Measurements from ENCODE around the gene OR52A1. TPM values are rescaled to one million over a fixed set of nuclear protein-coding genes. Genes with fewer than 3 reads are reported as not detected.

The OR52A1 gene
- total and polyA plus RNA-seq, 2 of the 8 experiments (the other 6 are each of a cell fraction or from before 2014, with no cell fraction given): 5.9 to 12.2 TPM

DNA sequence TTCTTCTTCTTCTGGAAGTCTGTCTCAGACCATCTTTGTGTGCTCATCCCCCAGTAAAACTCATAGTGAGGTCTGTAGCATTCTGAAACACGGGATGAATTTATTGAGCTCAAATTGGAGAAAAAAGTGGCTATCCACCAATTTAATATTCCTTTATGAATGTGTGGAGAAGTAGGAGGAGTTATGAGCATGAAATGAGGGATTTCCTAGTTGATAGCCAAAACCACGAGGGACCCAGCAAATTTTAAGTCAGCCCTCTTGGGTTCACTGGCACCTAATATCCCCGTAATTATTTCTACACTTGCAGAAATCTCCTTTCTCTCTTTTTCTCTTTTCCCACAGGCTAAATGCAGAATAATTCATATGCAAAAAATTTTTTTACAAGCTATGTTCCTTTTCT lies at the start of gene OR52A1 (continued):
- TF ChIP-seq, protein P1, sequence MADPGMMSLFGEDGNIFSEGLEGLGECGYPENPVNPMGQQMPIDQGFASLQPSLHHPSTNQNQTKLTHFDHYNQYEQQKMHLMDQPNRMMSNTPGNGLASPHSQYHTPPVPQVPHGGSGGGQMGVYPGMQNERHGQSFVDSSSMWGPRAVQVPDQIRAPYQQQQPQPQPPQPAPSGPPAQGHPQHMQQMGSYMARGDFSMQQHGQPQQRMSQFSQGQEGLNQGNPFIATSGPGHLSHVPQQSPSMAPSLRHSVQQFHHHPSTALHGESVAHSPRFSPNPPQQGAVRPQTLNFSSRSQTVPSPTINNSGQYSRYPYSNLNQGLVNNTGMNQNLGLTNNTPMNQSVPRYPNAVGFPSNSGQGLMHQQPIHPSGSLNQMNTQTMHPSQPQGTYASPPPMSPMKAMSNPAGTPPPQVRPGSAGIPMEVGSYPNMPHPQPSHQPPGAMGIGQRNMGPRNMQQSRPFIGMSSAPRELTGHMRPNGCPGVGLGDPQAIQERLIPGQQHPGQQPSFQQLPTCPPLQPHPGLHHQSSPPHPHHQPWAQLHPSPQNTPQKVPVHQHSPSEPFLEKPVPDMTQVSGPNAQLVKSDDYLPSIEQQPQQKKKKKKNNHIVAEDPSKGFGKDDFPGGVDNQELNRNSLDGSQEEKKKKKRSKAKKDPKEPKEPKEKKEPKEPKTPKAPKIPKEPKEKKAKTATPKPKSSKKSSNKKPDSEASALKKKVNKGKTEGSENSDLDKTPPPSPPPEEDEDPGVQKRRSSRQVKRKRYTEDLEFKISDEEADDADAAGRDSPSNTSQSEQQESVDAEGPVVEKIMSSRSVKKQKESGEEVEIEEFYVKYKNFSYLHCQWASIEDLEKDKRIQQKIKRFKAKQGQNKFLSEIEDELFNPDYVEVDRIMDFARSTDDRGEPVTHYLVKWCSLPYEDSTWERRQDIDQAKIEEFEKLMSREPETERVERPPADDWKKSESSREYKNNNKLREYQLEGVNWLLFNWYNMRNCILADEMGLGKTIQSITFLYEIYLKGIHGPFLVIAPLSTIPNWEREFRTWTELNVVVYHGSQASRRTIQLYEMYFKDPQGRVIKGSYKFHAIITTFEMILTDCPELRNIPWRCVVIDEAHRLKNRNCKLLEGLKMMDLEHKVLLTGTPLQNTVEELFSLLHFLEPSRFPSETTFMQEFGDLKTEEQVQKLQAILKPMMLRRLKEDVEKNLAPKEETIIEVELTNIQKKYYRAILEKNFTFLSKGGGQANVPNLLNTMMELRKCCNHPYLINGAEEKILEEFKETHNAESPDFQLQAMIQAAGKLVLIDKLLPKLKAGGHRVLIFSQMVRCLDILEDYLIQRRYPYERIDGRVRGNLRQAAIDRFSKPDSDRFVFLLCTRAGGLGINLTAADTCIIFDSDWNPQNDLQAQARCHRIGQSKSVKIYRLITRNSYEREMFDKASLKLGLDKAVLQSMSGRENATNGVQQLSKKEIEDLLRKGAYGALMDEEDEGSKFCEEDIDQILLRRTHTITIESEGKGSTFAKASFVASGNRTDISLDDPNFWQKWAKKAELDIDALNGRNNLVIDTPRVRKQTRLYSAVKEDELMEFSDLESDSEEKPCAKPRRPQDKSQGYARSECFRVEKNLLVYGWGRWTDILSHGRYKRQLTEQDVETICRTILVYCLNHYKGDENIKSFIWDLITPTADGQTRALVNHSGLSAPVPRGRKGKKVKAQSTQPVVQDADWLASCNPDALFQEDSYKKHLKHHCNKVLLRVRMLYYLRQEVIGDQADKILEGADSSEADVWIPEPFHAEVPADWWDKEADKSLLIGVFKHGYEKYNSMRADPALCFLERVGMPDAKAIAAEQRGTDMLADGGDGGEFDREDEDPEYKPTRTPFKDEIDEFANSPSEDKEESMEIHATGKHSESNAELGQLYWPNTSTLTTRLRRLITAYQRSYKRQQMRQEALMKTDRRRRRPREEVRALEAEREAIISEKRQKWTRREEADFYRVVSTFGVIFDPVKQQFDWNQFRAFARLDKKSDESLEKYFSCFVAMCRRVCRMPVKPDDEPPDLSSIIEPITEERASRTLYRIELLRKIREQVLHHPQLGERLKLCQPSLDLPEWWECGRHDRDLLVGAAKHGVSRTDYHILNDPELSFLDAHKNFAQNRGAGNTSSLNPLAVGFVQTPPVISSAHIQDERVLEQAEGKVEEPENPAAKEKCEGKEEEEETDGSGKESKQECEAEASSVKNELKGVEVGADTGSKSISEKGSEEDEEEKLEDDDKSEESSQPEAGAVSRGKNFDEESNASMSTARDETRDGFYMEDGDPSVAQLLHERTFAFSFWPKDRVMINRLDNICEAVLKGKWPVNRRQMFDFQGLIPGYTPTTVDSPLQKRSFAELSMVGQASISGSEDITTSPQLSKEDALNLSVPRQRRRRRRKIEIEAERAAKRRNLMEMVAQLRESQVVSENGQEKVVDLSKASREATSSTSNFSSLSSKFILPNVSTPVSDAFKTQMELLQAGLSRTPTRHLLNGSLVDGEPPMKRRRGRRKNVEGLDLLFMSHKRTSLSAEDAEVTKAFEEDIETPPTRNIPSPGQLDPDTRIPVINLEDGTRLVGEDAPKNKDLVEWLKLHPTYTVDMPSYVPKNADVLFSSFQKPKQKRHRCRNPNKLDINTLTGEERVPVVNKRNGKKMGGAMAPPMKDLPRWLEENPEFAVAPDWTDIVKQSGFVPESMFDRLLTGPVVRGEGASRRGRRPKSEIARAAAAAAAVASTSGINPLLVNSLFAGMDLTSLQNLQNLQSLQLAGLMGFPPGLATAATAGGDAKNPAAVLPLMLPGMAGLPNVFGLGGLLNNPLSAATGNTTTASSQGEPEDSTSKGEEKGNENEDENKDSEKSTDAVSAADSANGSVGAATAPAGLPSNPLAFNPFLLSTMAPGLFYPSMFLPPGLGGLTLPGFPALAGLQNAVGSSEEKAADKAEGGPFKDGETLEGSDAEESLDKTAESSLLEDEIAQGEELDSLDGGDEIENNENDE (IDR thresholded peaks at IDR 0.05; ENCODE audit: insufficient replicate concordance, low read length): no peak
- TF ChIP-seq NANOG (IDR thresholded peaks at IDR 0.05; ENCODE audit: insufficient read depth, low read depth, low read length, poor library complexity, severe bottlenecking) (no peak), HDAC6 (IDR thresholded peaks at IDR 0.05; ENCODE audit: low read depth, low read length) (no peak), KDM4A (IDR thresholded peaks at IDR 0.05; ENCODE audit: low read depth, low read length, severe bottlenecking) (no peak), TAF7 (optimal IDR thresholded peaks at IDR 0.05; ENCODE audit: borderline replicate concordance, low read depth, low read length) (no peak), BRCA1 (IDR thresholded peaks at IDR 0.05; ENCODE audit: low read depth, low read length) (no peak), HDAC2 (IDR thresholded peaks at IDR 0.05; ENCODE audit: borderline replicate concordance in 1 of 2, low read depth in 2 of 2, low read length in 2 of 2) (no peak)
- TF ChIP-seq, protein P2, sequence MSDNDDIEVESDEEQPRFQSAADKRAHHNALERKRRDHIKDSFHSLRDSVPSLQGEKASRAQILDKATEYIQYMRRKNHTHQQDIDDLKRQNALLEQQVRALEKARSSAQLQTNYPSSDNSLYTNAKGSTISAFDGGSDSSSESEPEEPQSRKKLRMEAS (IDR thresholded peaks at IDR 0.05): no peak
- TF ChIP-seq, protein P3, sequence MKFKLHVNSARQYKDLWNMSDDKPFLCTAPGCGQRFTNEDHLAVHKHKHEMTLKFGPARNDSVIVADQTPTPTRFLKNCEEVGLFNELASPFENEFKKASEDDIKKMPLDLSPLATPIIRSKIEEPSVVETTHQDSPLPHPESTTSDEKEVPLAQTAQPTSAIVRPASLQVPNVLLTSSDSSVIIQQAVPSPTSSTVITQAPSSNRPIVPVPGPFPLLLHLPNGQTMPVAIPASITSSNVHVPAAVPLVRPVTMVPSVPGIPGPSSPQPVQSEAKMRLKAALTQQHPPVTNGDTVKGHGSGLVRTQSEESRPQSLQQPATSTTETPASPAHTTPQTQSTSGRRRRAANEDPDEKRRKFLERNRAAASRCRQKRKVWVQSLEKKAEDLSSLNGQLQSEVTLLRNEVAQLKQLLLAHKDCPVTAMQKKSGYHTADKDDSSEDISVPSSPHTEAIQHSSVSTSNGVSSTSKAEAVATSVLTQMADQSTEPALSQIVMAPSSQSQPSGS (IDR thresholded peaks at IDR 0.05; ENCODE audit: low read length): no peak
